ENCODE measurements around the gene EXOSC6.
"Not testable (repeated sequence)": the region's sequence is repeated elsewhere in the genome, so short reads cannot be mapped to it uniquely, and the experiment has no call there.

EXOSC6 gene

DNA sequence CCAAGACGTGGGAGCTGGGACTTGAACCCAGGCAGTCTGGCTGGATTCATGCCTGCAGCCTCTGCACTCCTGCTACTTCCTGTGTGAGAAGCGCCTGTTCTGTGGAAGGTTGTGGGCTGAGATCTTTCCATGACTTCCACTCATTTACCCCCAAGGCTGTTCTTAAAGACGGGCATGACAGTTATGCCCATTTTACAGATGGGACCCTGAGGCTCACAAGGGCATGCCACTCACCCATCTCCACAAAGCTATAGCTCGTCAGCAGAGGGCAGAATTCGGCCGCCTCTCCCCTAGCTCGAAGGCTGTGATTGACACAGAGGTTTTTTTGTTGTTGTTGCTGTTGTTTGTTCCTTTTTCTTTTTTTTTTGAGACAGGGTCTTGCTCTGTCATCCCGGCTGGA lies 51.7 kb downstream of the EXOSC6 start:
- not testable (repeated sequence) for H3K27me3 ChIP-seq (ENCODE audit: control insufficient read depth in 1 of 2, insufficient read depth in 1 of 2, low read length in 2 of 2)

DNA sequence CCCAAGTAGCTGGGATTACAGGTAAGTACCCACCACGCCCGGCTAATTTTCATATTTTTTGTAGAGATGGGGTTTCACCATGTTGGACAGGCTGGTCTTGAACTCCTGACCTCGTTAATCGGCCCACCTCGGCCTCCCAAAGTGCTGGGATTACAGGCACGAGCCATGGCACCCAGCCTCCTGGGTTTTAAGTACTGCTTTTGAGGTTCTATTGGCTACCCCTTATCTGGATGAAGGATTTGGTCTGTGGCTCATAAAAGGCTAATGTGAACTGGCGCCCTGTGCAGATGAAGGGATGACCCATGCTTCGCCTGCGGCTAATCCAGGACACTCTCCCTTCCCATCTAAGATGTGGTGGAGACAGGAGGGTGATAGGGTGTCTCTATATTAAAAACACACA lies 52.6 kb downstream of the EXOSC6 start:
- H3K4me3 ChIP-seq (ENCODE audit: insufficient read depth in 1 of 2, low read depth in 1 of 2, low read length in 2 of 2); H2AK5ac ChIP-seq (ENCODE audit: low read length, severe bottlenecking); H3K23ac ChIP-seq (ENCODE audit: low read length in 2 of 2); H2BK120ac ChIP-seq (ENCODE audit: low read depth, low read length); H3K18ac ChIP-seq (ENCODE audit: low read depth in 1 of 2, low read length in 2 of 2); H2BK5ac ChIP-seq (ENCODE audit: low read depth, low read length, poor library complexity, severe bottlenecking); H3K9me3 ChIP-seq (ENCODE audit: control insufficient read depth, low read length); H3K4me1 ChIP-seq (ENCODE audit: control insufficient read depth, insufficient read depth, low read depth, low read length); H3K4ac ChIP-seq (ENCODE audit: low read depth in 1 of 2, low read length in 2 of 2); H3K27ac ChIP-seq (ENCODE audit: low read length, poor library complexity, severe bottlenecking); H2BK12ac ChIP-seq (ENCODE audit: low read length in 2 of 2); H2AFZ ChIP-seq (ENCODE audit: low read depth, low read length); H3K36me3 ChIP-seq (ENCODE audit: control insufficient read depth in 1 of 2, insufficient read depth in 2 of 2, low read depth in 1 of 2, low read length in 2 of 2); H3K4me2 ChIP-seq (ENCODE audit: low read length, poor library complexity, severe bottlenecking); H4K91ac ChIP-seq (ENCODE audit: low read length); H3K14ac ChIP-seq (ENCODE audit: low read length in 2 of 2); H4K8ac ChIP-seq (ENCODE audit: low read length); H3K79me1 ChIP-seq (replicated peaks; ENCODE audit: low read length, poor library complexity, severe bottlenecking); H2BK15ac ChIP-seq (ENCODE audit: low read depth, poor library complexity, severe bottlenecking); H3K27me3 ChIP-seq (ENCODE audit: control insufficient read depth in 1 of 2, insufficient read depth in 1 of 2, low read length in 2 of 2); H3K9ac ChIP-seq (ENCODE audit: low read length); DNase-seq: not testable (repeated sequence)
- WGBS, result 86% methylated on average over 6 of the region's 9 CpGs

More for the DNA sequence above, 51.7 kb downstream of the EXOSC6 start:
- no CpG with 5 or more reads among the region's 8 CpGs for WGBS
- H3K36me3 ChIP-seq (ENCODE audit: control insufficient read depth in 1 of 2, insufficient read depth in 2 of 2, low read depth in 1 of 2, low read length in 2 of 2); H3K4me1 ChIP-seq (ENCODE audit: control insufficient read depth, insufficient read depth, low read depth, low read length); H3K9me3 ChIP-seq (ENCODE audit: control insufficient read depth, low read length); H2BK5ac ChIP-seq (ENCODE audit: low read depth, low read length, poor library complexity, severe bottlenecking); H2AK5ac ChIP-seq (ENCODE audit: low read length, severe bottlenecking); H3K18ac ChIP-seq (ENCODE audit: low read depth in 1 of 2, low read length in 2 of 2); H2BK120ac ChIP-seq (ENCODE audit: low read depth, low read length); H4K91ac ChIP-seq (ENCODE audit: low read length); H3K14ac ChIP-seq (ENCODE audit: low read length in 2 of 2); H3K23ac ChIP-seq (ENCODE audit: low read length in 2 of 2); H2BK15ac ChIP-seq (ENCODE audit: low read depth, poor library complexity, severe bottlenecking); H3K4me3 ChIP-seq (ENCODE audit: insufficient read depth in 1 of 2, low read depth in 1 of 2, low read length in 2 of 2); H3K79me1 ChIP-seq (replicated peaks; ENCODE audit: low read length, poor library complexity, severe bottlenecking); DNase-seq; H2BK12ac ChIP-seq (ENCODE audit: low read length in 2 of 2); H3K4ac ChIP-seq (ENCODE audit: low read depth in 1 of 2, low read length in 2 of 2); H3K9ac ChIP-seq (ENCODE audit: low read length); H3K4me2 ChIP-seq (ENCODE audit: low read length, poor library complexity, severe bottlenecking); H4K8ac ChIP-seq (ENCODE audit: low read length); H2AFZ ChIP-seq (ENCODE audit: low read depth, low read length); H3K27ac ChIP-seq (ENCODE audit: low read length, poor library complexity, severe bottlenecking): not testable (repeated sequence)

DNA sequence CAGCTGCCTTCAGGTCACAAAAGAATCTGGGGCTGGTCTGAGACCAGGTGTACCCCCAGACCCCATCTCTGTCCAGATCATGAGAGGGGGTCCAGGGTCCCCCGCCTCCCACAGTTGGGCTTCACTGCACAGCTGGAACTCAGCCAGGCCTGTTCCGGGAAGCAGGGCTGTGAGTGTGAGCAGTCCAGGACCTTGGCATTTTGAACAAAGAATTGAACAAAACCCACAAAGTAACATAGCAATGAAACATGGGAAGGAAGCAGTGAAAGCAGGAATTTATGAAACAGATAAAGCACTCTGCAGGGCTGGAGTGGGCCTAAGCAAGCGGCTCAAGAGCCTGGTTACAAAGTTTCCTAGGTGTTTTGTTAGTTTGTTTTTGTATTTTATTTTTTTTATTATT lies 53.1 kb downstream of the EXOSC6 start:
- not testable (repeated sequence) for H3K27me3 ChIP-seq (ENCODE audit: control insufficient read depth in 1 of 2, insufficient read depth in 1 of 2, low read length in 2 of 2); H2AK5ac ChIP-seq (ENCODE audit: low read length, severe bottlenecking); H2BK120ac ChIP-seq (ENCODE audit: low read depth, low read length); H3K27ac ChIP-seq (ENCODE audit: low read length, poor library complexity, severe bottlenecking); H2BK15ac ChIP-seq (ENCODE audit: low read depth, poor library complexity, severe bottlenecking); H3K4me2 ChIP-seq (ENCODE audit: low read length, poor library complexity, severe bottlenecking); H3K4me1 ChIP-seq (ENCODE audit: control insufficient read depth, insufficient read depth, low read depth, low read length); H4K91ac ChIP-seq (ENCODE audit: low read length); H3K36me3 ChIP-seq (ENCODE audit: control insufficient read depth in 1 of 2, insufficient read depth in 2 of 2, low read depth in 1 of 2, low read length in 2 of 2); H2AFZ ChIP-seq (ENCODE audit: low read depth, low read length); H3K79me1 ChIP-seq (replicated peaks; ENCODE audit: low read length, poor library complexity, severe bottlenecking); H3K18ac ChIP-seq (ENCODE audit: low read depth in 1 of 2, low read length in 2 of 2); H2BK5ac ChIP-seq (ENCODE audit: low read depth, low read length, poor library complexity, severe bottlenecking); H4K8ac ChIP-seq (ENCODE audit: low read length); H2BK12ac ChIP-seq (ENCODE audit: low read length in 2 of 2); H3K9me3 ChIP-seq (ENCODE audit: control insufficient read depth, low read length); H3K4me3 ChIP-seq (ENCODE audit: insufficient read depth in 1 of 2, low read depth in 1 of 2, low read length in 2 of 2); H3K9ac ChIP-seq (ENCODE audit: low read length); H3K14ac ChIP-seq (ENCODE audit: low read length in 2 of 2); DNase-seq; H3K4ac ChIP-seq (ENCODE audit: low read depth in 1 of 2, low read length in 2 of 2); H3K23ac ChIP-seq (ENCODE audit: low read length in 2 of 2)
- 83% methylated on average over 2 of the region's 3 CpGs for WGBS

DNA sequence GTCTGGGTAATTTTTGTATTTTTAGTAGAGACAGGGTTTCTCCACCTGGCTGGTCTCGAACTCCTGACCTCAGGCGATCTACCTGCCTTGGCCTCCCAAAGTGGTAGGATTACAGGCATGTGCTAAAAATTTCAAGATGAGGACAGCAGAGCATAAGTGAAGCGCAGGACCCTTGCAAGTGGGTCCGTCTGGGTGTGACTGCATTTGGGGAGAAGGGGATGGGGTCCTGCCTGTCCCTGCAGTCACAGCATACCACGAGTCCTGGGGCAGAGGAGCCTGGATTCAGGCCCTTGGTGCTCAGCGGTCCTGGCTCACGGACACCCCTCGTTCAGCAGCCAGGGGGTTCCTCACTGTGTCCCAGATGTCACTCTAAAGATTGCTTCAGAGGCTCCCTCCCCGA lies 53.5 kb downstream of the EXOSC6 start:
- H2BK12ac ChIP-seq (ENCODE audit: low read length in 2 of 2); H3K4me1 ChIP-seq (ENCODE audit: control insufficient read depth, insufficient read depth, low read depth, low read length); H2BK5ac ChIP-seq (ENCODE audit: low read depth, low read length, poor library complexity, severe bottlenecking); H2AFZ ChIP-seq (ENCODE audit: low read depth, low read length); H3K9me3 ChIP-seq (ENCODE audit: control insufficient read depth, low read length); H3K79me1 ChIP-seq (replicated peaks; ENCODE audit: low read length, poor library complexity, severe bottlenecking); H3K4ac ChIP-seq (ENCODE audit: low read depth in 1 of 2, low read length in 2 of 2); H2AK5ac ChIP-seq (ENCODE audit: low read length, severe bottlenecking); H3K27ac ChIP-seq (ENCODE audit: low read length, poor library complexity, severe bottlenecking); DNase-seq; H3K4me3 ChIP-seq (ENCODE audit: insufficient read depth in 1 of 2, low read depth in 1 of 2, low read length in 2 of 2); H3K4me2 ChIP-seq (ENCODE audit: low read length, poor library complexity, severe bottlenecking); H4K91ac ChIP-seq (ENCODE audit: low read length); H2BK120ac ChIP-seq (ENCODE audit: low read depth, low read length); H3K9ac ChIP-seq (ENCODE audit: low read length); H3K23ac ChIP-seq (ENCODE audit: low read length in 2 of 2); H3K27me3 ChIP-seq (ENCODE audit: control insufficient read depth in 1 of 2, insufficient read depth in 1 of 2, low read length in 2 of 2); H4K8ac ChIP-seq (ENCODE audit: low read length); H2BK15ac ChIP-seq (ENCODE audit: low read depth, poor library complexity, severe bottlenecking); H3K36me3 ChIP-seq (ENCODE audit: control insufficient read depth in 1 of 2, insufficient read depth in 2 of 2, low read depth in 1 of 2, low read length in 2 of 2); H3K14ac ChIP-seq (ENCODE audit: low read length in 2 of 2); H3K18ac ChIP-seq (ENCODE audit: low read depth in 1 of 2, low read length in 2 of 2): not testable (repeated sequence)
- WGBS, result 93% methylated on average over 9 of the region's 9 CpGs
